ENCODE results near the gene SLC9A5.

GRCh38 chr16:67281536-67282446 lies 33.0 kb downstream of the SLC9A5 start:
- no peak for TF ChIP-seq CTCF (conservative IDR thresholded peaks at IDR 0.05)
- no peak for TF ChIP-seq EZH2 (IDR thresholded peaks at IDR 0.05; ENCODE audit: low read depth)
